HG02571 (cell line): ENCODE data around the gene TRPM6.
"Not testable (repeated sequence)": the region's sequence is repeated elsewhere in the genome, so short reads cannot be mapped to it uniquely, and the experiment has no call there.

ENCODE experiments used
- ATAC-seq: cut with Tn5 transposase; IDR thresholded peaks from one replicate; pipeline ENCODE4 v1.9.1; 2021; ENCODE audit warnings: mild to moderate bottlenecking, moderate library complexity; ENCODE audit not compliant: unreplicated experiment

The TRPM6 gene

GRCh38 chr9:74858751-74859414 lies 28.8 kb downstream of the TRPM6 start:
- ATAC-seq = no peak

DNA sequence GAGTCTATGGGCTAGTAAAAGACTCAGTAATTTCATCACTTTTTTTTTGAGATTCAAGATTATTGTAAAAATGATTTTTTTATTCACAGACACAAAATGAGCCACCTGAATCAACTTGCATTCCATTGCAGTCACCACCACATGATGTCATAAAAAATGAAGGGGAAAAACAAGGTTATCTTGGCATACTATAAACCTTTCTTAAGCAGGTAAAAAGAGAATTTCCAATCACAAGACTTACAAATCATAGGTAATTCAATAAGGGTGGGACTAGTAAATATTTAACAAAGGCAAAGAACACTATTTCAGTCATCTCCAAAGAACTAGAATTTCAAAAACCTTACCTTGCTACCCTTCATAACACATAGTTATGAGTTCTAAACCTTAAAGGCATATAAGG lies 30.7 kb downstream of the TRPM6 start:
- ATAC-seq = no peak

- no peak for ATAC-seq
These were observed 32.6 kb downstream of the TRPM6 start for GRCh38 chr9:74855072-74855471.

DNA sequence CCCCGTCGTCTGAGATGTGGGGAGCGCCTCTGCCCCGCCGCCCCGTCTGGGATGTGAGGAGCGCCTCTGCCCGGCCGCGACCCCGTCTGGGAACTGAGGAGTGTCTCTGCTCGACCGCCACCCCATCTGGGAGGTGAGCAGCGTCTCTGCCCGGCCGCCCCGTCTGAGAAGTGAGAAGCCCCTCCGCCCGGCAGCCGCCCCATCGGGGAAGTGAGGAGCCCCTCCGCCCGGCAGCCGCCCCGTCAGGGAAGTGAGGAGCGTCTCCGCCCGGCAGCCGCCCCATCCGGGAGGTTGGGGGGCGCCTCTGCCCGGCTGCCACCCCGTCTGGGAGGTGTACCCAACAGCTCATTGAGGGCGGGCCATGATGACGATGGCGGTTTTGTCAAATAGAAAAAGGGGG lies 34.7 kb downstream of the TRPM6 start:
- not testable (repeated sequence) for ATAC-seq

DNA sequence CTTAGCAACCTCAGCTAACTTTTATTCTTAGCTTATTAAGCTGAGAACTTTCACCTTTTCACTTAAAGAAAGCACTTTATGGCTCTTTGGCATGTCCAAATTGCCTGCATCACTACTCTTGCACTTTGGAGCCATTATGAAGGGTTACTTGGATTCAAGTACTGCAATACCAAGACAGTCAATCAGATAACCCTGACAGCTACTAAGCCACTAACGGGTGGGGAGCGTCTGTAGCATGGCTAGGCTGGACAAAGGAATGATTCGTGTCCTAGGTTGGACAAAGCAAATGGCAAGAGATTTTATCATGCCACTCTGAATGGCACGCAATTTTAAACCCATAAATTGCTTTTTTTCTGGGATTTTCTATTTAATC lies 39.6 kb downstream of the TRPM6 start:
- no peak for ATAC-seq

- ATAC-seq = no peak
These were observed 40.1 kb downstream of the TRPM6 start for GRCh38 chr9:74847478-74848152.

- ATAC-seq = no peak
These were observed 41.0 kb downstream of the TRPM6 start for GRCh38 chr9:74846766-74847165.

GRCh38 chr9:74838351-74838750 lies 49.4 kb downstream of the TRPM6 start:
- no peak for ATAC-seq

- no peak for ATAC-seq
These were observed 63.1 kb downstream of the TRPM6 start for GRCh38 chr9:74824654-74825053.

DNA sequence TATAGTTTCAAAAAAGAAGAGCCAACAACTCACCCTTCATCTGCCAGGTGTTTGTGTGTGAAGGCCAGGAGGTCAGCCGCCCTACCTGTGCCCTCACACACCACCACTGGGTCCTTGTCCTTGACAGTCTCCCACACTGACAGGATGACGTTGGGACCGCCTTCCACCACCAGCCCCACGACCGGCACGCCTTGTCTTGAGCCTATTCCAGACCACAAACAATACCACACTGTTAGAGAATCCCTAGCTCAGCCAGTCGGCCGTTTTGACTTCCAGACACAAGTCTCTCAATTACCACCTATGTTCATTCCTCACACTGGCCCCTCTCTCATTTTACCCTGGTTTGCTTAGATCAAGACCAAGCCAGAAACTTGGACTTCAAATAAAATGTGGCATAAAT lies 66.1 kb downstream of the TRPM6 start:
- ATAC-seq = no peak

- ATAC-seq = no peak
These were observed 69.9 kb downstream of the TRPM6 start for GRCh38 chr9:74817816-74818215.

DNA sequence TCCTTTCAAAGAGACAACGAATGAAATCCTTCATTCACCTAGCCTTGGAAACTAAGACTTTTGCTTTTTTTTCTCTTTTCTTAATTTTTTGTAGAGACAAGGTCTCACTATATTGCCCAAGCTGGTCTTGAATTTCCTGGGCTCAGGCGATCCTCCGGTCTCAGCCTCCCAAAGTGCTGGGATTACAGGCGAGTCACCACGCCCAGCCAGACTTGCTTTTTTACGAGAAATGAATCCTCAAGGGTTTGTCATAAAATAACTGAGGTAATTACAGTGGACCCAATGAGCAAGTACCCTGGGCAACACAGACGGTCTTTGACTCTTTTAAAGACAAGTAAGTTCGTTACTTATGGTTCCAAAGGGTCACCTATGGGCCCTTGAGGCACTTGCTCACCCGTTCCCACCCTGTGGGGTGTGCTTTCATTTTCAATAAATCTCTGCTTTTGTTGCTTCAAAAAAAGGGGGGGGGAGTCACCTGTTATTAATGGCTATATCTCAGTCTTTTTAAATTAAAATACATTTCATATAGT lies 70.4 kb downstream of the TRPM6 start:
- ATAC-seq = no peak

DNA sequence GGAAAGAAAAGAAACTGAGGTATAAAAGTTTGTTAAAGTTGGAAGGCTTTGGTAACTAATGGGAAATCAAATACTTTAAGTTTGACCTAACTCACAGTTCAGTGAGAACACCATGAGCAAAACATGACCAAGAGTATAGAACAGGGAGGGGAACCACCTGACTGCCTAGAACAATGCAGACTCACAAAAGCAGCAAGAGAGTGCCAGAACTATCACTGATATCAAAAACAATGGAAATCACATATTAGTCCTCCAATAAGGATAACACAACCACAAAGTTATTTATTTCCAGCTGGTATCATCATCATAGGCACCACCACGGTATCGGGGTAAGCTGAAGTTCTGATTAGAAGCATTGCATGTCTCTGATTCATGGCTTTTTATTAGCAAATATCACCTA lies 77.5 kb downstream of the TRPM6 start:
- ATAC-seq = no peak

DNA sequence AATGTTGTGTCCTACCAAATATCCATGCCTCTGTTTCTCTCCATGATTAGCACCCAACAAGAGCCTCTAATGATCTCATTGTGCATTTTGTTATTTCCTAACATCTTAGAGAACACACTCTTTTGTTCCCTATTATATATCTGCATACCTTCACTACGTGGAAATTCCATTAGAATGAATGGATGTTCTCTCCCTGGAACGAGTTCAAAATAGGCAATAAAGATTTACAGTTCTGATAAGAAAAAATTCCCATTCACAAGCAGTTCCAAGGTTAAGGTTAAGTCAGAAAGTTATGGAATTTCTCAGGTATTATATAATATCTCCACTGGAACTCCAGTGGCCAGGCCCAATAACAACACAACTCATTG lies 83.7 kb downstream of the TRPM6 start:
- no peak for ATAC-seq

- ATAC-seq = no peak
These were observed 84.2 kb downstream of the TRPM6 start for GRCh38 chr9:74803376-74804017.

GRCh38 chr9:74800226-74800625 lies 87.5 kb downstream of the TRPM6 start:
- ATAC-seq = no peak

- no peak for ATAC-seq
These were observed 91.9 kb downstream of the TRPM6 start for GRCh38 chr9:74795803-74796202.

- ATAC-seq = no peak
These were observed 92.6 kb downstream of the TRPM6 start for GRCh38 chr9:74795081-74795480.

DNA sequence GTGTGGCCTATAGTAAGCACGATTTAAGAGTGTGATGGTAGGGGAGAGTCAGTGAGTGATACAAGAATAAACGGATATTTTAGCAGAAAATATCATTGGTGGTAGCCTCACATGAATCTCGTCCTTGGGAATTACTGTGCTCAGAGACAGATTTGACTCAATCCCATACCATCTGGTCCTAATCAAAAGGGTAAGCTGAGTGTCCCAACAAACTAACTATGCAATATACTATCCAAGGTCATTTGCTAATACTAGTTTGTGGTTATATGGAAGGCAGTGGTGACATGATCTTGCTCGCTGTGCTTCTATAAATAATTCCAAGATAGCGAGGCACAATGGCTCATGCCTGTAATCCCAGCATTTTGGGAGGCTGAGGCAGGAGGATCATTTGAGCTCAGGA lies 103.2 kb downstream of the TRPM6 start:
- no peak for ATAC-seq

- ATAC-seq = no peak
These were observed 104.3 kb downstream of the TRPM6 start for GRCh38 chr9:74783408-74783807.

- ATAC-seq = no peak
These were observed 110.4 kb downstream of the TRPM6 start for GRCh38 chr9:74777136-74777879.
